NCI-H524 treated with DMSO at 0.1 percent for 48 hours (cell line): ENCODE data around the gene CABP5.
"Not testable (repeated sequence)": the region's sequence is repeated elsewhere in the genome, so short reads cannot be mapped to it uniquely, and the experiment has no call there.

ENCODE experiments used
- DNase-seq: peaks from one replicate; lab custom pipeline; 2025; lab: John Stamatoyannopoulos, UW

The CABP5 gene

GRCh38 chr19:48043675-48044258 is at the start of gene CABP5:
CABP5 (minus strand) TSS chr19:48044079; CDS start chr19:48043922, 157 bp downstream.
- no peak for DNase-seq

GRCh38 chr19:48091111-48091718 is 47.3 kb upstream of the CABP5 start:
- not testable (repeated sequence) for DNase-seq

- no peak for DNase-seq
Measured at GRCh38 chr19:48090281-48090802, 46.5 kb upstream of the CABP5 start.

- not testable (repeated sequence) for DNase-seq
Measured at GRCh38 chr19:48088991-48089390, 45.1 kb upstream of the CABP5 start.

- DNase-seq = no peak
Measured at GRCh38 chr19:48085904-48086864, 42.3 kb upstream of the CABP5 start.

GRCh38 chr19:48085076-48085475 is 41.2 kb upstream of the CABP5 start:
- no peak for DNase-seq

GRCh38 chr19:48081106-48081505 is 37.2 kb upstream of the CABP5 start:
- no peak for DNase-seq

- DNase-seq = not testable (repeated sequence)
Measured at GRCh38 chr19:48070177-48070769, 26.4 kb upstream of the CABP5 start.

- no peak for DNase-seq
Measured at GRCh38 chr19:48069435-48069834, 25.6 kb upstream of the CABP5 start.

- no peak for DNase-seq
Measured at GRCh38 chr19:48064509-48064908, 20.6 kb upstream of the CABP5 start.

- no peak for DNase-seq
Measured at GRCh38 chr19:48061401-48062344, 17.8 kb upstream of the CABP5 start.

GRCh38 chr19:48060381-48060780 is 16.5 kb upstream of the CABP5 start:
- no peak for DNase-seq

- DNase-seq = no peak
Measured at GRCh38 chr19:48059331-48059730, 15.5 kb upstream of the CABP5 start.

- DNase-seq = no peak
Measured at GRCh38 chr19:48053856-48054255, 10.0 kb upstream of the CABP5 start.

- DNase-seq = no peak
Measured at GRCh38 chr19:48053076-48053475, 9.2 kb upstream of the CABP5 start.

GRCh38 chr19:48051335-48052033 is 7.6 kb upstream of the CABP5 start:
- no peak for DNase-seq

- no peak for DNase-seq
Measured at GRCh38 chr19:48044561-48044960, 682 bp upstream of the CABP5 start.

- DNase-seq = no peak
Measured at GRCh38 chr19:48041877-48042580, 1.9 kb downstream of the CABP5 start.

- DNase-seq = no peak
Measured at GRCh38 chr19:48036765-48037164, 7.1 kb downstream of the CABP5 start.

GRCh38 chr19:48033604-48034003 is 10.3 kb downstream of the CABP5 start:
- no peak for DNase-seq
